Right lobe of liver (tissue), 6 donors: ENCODE results near the gene PPM1A. TPM values are rescaled to one million over a fixed set of nuclear protein-coding genes. Genes with fewer than 3 reads are reported as not detected.

Experiments
- ATAC-seq, 4 donors: fragments of 200-7000 bp; cut with Tn5 transposase; one replicate each; pipeline ENCODE4 v1.9.1; 2020; ENCODE audit warnings: mild to moderate bottlenecking in 4 of 4, moderate library complexity in 4 of 4
- DNase-seq, 3 donors: peaks; one replicate each; pipeline ENCODE4 v3.0.0-alpha.2; 2020
- H3K27ac ChIP-seq, 3 donors: fragments of 200-600 bp; one replicate each; pipeline ENCODE4 v1.8.0; 2022
- H3K27me3 ChIP-seq, 2 donors: fragments of 200-600 bp; one replicate each; pipeline ENCODE4 v1.8.0; 2022
- H3K36me3 ChIP-seq, 4 donors: fragments of 200-600 bp; sonication (generic) in 1 of 4; one replicate each; pipeline versions ENCODE4 v1.5.1 to v1.8.0; 2017 to 2022; ENCODE audit warnings: control low read depth in 1 of 4
- H3K4me1 ChIP-seq, 4 donors: fragments of 200-600 bp; sonication (generic) in 1 of 4; one replicate each; pipeline versions ENCODE4 v1.5.1 to v1.8.0; 2017 to 2022; ENCODE audit warnings: control low read depth in 1 of 4
- H3K4me3 ChIP-seq, 3 donors: fragments of 200-600 bp; one replicate each; pipeline ENCODE4 v1.8.0; 2022
- H3K9me3 ChIP-seq, 4 donors: fragments of 200-600 bp; sonication (generic) in 1 of 4; one replicate each; pipeline versions ENCODE4 v1.5.1 to v1.8.0; 2017 to 2022; ENCODE audit warnings: control low read depth in 1 of 4
- CTCF ChIP-seq, 4 donors: fragments of 200-600 bp in 3 of 4; fragments of 450-650 bp in 1 of 4; IDR thresholded peaks; one replicate each; pipeline versions ENCODE4 v1.5.1 to v1.8.0; 2016 to 2022; ENCODE audit warnings: antibody characterized with exemption in 4 of 4, mild to moderate bottlenecking in 2 of 4
- POLR2A ChIP-seq: fragments of 450-650 bp; IDR thresholded peaks from one replicate; pipeline ENCODE4 v1.6.1; 2017; ENCODE audit warnings: antibody characterized with exemption, mild to moderate bottlenecking
- WGBS: methylation state at CpG from one replicate; pipeline ENCODE4 v1.1.6; 2018; ENCODE audit warnings: low coverage, low lambda C conversion rate; ENCODE audit not compliant: insufficient coverage; ENCODE audit errors: missing lambda C conversion rate; 5-methylcytosine and 5-hydroxymethylcytosine counted together
- intact Hi-C, 2 donors: fragments of 100-400 bp; cut with DNase I; formaldehyde crosslinking; loops; one replicate each; pipeline versions ENCODE4 v1.11.2 to v1.14.1; 2022
- total RNA-seq, 6 experiments: library from RNA; depleted of rRNA in 2 of 6; stranded (reverse); fragments of >200 nt in 2 of 6; fragmentation: NEBNext Ultra II Directional in 3 of 6; extraction: Animal tissue kit (Norgen Biotek cat#: 25700) in 3 of 6; gene quantifications; one replicate each; pipeline versions ENCODE4 v1.1.0 to v1.2.4, GENCODE V29; 2016 to 2023
- donor health status: DM: no; HTN: yes; CAD: no.
- donor health status: DM: no; HTN: no; CAD: no.
- donor health status: DM: no; HTN: no; CAD: no.
- donor health status: DM: no; HTN: yes; CAD: no.
- donor health status: DM: no; HTN: yes; CAD: no.

Gene PPM1A
- total RNA-seq, 6 experiments from 2014 or later, result 32.6 to 54.7 (median 39.4) TPM

GRCh38 chr14:60254176-60254575, 5.2 kb downstream of the PPM1A start:
- no peak for TF ChIP-seq CTCF (IDR thresholded peaks at IDR 0.05)
- no peak for TF ChIP-seq POLR2A
- Histone ChIP-seq H3K36me3 (no peaks in the 10 kb centered on the region), H3K27me3 (no peaks in the 10 kb centered on the region), H3K9me3 (no peaks in the 10 kb centered on the region), H3K4me3 (no peak overlapping the region), H3K27ac (no peak overlapping the region), H3K4me1 (peaks cover 0 to 59% (median 17%) of the 10 kb centered on the region in 4 donors)
- ATAC-seq (peak; percentile 27 to 73 (median 57)), DNase-seq (peak in 1 of 3 donors; percentile 54)
- intact Hi-C loops, result no loop called here
- WGBS, result 38% methylated on average over 1 of the region's 1 CpG

- Histone ChIP-seq H3K27me3 (no peaks in the 10 kb centered on the region), H3K9me3 (no peaks in the 10 kb centered on the region), H3K36me3 (no peaks in the 10 kb centered on the region), H3K27ac (no peak overlapping the region), H3K4me3 (no peak overlapping the region), H3K4me1 (peaks cover 0 to 32% (median 12%) of the 10 kb centered on the region in 4 donors)
- DNase-seq (no peak), ATAC-seq (no peak)
- 82% methylated on average over 1 of the region's 1 CpG for WGBS
- intact Hi-C loops, result no loop called here
- TF ChIP-seq POLR2A (no peak), CTCF (IDR thresholded peaks at IDR 0.05) (no peak)
Measured at GRCh38 chr14:60257865-60258264, 8.8 kb downstream of the PPM1A start.

- peak in 2 of 4 donors; percentile 28 to 45 for ATAC-seq
- Histone ChIP-seq H3K9me3 (no peaks in the 10 kb centered on the region), H3K27me3 (no peaks in the 10 kb centered on the region), H3K4me1 (no peaks in the 10 kb centered on the region), H3K27ac (no peak overlapping the region), H3K36me3 (no peaks in the 10 kb centered on the region), H3K4me3 (no peak overlapping the region)
- 100% methylated on average over 1 of the region's 1 CpG for WGBS
- intact Hi-C loops, result no loop called here
- DNase-seq, result no peak
- TF ChIP-seq CTCF (IDR thresholded peaks at IDR 0.05) (no peak), POLR2A (no peak)
Measured at GRCh38 chr14:60265163-60265562, 16.1 kb downstream of the PPM1A start.

GRCh38 chr14:60266021-60266937, 17.3 kb downstream of the PPM1A start:
- Histone ChIP-seq H3K27ac (no peak overlapping the region), H3K4me1 (peaks cover 0 to 2% (median 0%) of the 10 kb centered on the region in 4 donors), H3K36me3 (no peaks in the 10 kb centered on the region), H3K4me3 (no peak overlapping the region), H3K27me3 (no peaks in the 10 kb centered on the region), H3K9me3 (no peaks in the 10 kb centered on the region)
- no peak for DNase-seq
- 72% methylated on average over 1 of the region's 1 CpG for WGBS
- ATAC-seq, result peak; percentile 90 to 95 (median 93)
- intact Hi-C loops, result no loop called here
- TF ChIP-seq CTCF (IDR thresholded peaks at IDR 0.05) (peak; percentile 55 to 73 (median 68)), POLR2A (no peak)
